ENCODE measurements around the gene ADIPOR2. TPM values are rescaled to one million over a fixed set of nuclear protein-coding genes. Genes with fewer than 3 reads are reported as not detected.
A peak's percentile ranks its signal among the peaks of the same experiment; 100 is the strongest.

The ADIPOR2 gene
- total RNA-seq, 5 donors from 2014 or later (not counting 1 experiment from before 2014, with no cell fraction given): 21.7 to 35.0 (median 33.4) TPM

GRCh38 chr12:1811948-1812291 is 121.0 kb downstream of the ADIPOR2 start:
- Mint-ChIP-seq H3K27ac (peak overlapping the region; percentile 37 to 78), H3K4me3 (peak overlapping the region; percentile 63 to 64 (median 63)), H3K4me1 (peaks cover 8 to 25% (median 10%) of the 10 kb centered on the region in 3 donors), H3K9me3 (no peaks in the 10 kb centered on the region), H3K27me3 (peaks cover 2 to 3% of the 10 kb centered on the region in 2 donors), H3K36me3 (no peaks in the 10 kb centered on the region)
- Histone ChIP-seq H3K9me3 (no peaks in the 10 kb centered on the region), H3K27me3 (replicated peaks in 1 of 2; ENCODE audit: control insufficient read depth in 2 of 2, extremely low read depth in 1 of 2, insufficient read depth in 2 of 2, low read length in 1 of 2) (peaks cover 0 to 2% of the 10 kb centered on the region in 2 experiments), H3K27ac (ENCODE audit: low read length) (peak overlapping the region; percentile 51), H3K4me1 (ENCODE audit: control insufficient read depth in 1 of 2, extremely low read depth in 1 of 2, insufficient read depth in 2 of 2, low read length in 2 of 2) (peaks cover 0 to 40% of the 10 kb centered on the region in 2 experiments), H3K36me3 (ENCODE audit: control insufficient read depth in 2 of 2, extremely low read depth in 1 of 2, insufficient read depth in 1 of 2, low read length in 1 of 2) (no peaks in the 10 kb centered on the region), H3K4me3 (ENCODE audit: control insufficient read depth in 1 of 2, extremely low read depth in 1 of 2, low read length in 1 of 2) (peak overlapping the region in 1 of 2 donors; percentile 40)
- DNase-seq (no peak), ATAC-seq (replicated peaks in 1 of 4) (no peak)
- ChIA-PET CTCF (interaction anchor here in 1 of 2 donors (1.2 kb wide), 1 partner anchor 128 kb away, joined by 4 read pairs; no protein-coding TSS in a partner anchor), POLR2A (no interaction called here)
- 74% methylated on average over 3 of the region's 6 CpGs for WGBS (ENCODE audit: insufficient coverage)

DNA sequence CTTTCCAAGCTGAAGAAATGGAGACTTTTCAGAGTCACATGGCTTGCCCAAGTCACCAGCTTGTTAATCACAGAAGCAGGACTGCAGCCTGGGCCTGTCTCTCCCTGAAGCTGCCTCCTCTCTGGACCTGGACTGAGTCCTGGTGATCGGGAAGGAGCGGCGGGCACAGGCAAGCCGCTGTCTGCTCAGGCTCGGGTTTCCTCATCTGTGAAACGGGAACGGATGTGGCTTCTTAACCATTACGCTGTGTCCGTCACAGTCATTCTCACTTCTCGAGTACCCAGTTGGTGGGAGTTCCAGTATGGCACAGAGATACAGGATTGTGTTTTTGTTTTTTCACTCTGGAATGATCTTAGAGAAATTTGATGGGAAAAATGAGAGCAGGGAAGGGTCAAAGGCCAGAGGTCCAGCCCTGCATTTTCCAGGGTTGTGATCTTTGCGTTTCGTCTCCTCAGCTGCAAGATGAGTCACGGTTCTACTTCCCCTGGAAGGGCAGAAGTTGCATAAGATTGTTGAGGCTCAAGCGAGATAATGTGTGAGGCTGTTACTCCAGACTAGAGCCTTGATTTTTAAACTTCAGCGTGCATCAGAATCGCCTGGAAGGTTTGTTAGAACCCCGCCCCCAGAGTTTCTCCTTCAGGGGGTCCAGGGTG is 121.9 kb downstream of the ADIPOR2 start:
- H3K36me3 Mint-ChIP-seq: no peaks in the 10 kb centered on the region
- peak overlapping the region in 1 of 3 donors; percentile 18 for H3K4me3 Mint-ChIP-seq
- H3K27me3 ChIP-seq (replicated peaks in 1 of 2; ENCODE audit: control insufficient read depth in 2 of 2, extremely low read depth in 1 of 2, insufficient read depth in 2 of 2, low read length in 1 of 2): peaks cover 0 to 2% of the 10 kb centered on the region in 2 experiments
- peak overlapping the region; percentile 11 to 65 for H3K27ac Mint-ChIP-seq
- no peaks in the 10 kb centered on the region for H3K36me3 ChIP-seq (ENCODE audit: control insufficient read depth in 2 of 2, extremely low read depth in 1 of 2, insufficient read depth in 1 of 2, low read length in 1 of 2)
- H3K4me3 ChIP-seq (ENCODE audit: control insufficient read depth in 1 of 2, extremely low read depth in 1 of 2, low read length in 1 of 2): no peak overlapping the region
- ChIA-PET CTCF (interaction anchor here in 1 of 2 donors (1.2 kb wide), 1 partner anchor 127 kb away, joined by 4 read pairs; no protein-coding TSS in a partner anchor), POLR2A (no interaction called here)
- WGBS (ENCODE audit: insufficient coverage): 58% methylated on average over 16 of the region's 17 CpGs
- no peaks in the 10 kb centered on the region for H3K9me3 Mint-ChIP-seq
- ATAC-seq (replicated peaks in 1 of 4): peak in 1 of 4 experiments; percentile 38
- H3K4me1 Mint-ChIP-seq: peaks cover 8 to 23% (median 10%) of the 10 kb centered on the region in 3 donors
- peak in 1 of 35 experiments; percentile 28 for DNase-seq
- peak overlapping the region; percentile 51 for H3K27ac ChIP-seq (ENCODE audit: low read length)
- H3K9me3 ChIP-seq: no peaks in the 10 kb centered on the region
- H3K27me3 Mint-ChIP-seq: peaks cover 2 to 3% of the 10 kb centered on the region in 2 donors
- peaks cover 0 to 40% of the 10 kb centered on the region in 2 experiments for H3K4me1 ChIP-seq (ENCODE audit: control insufficient read depth in 1 of 2, extremely low read depth in 1 of 2, insufficient read depth in 2 of 2, low read length in 2 of 2)

DNA sequence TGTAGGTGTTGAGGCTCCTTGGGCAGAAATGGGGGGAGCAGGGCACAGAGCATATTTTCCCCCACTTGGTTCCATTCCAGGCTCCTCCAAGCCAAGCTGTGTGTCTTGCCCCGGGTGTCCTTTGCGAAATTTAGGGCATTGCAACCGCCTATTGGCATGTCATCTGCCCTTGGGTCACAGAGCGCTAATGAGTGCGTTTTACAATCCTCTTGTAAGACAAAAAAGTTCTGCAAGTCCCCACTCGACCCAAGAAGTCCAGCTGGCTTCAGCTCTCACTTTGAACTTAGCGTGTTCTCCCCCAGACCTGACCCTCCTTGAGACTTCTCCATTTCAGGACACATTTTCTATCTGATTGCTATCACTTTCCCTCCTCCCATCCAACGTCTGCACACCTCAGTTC is 123.4 kb downstream of the ADIPOR2 start:
- H3K9me3 ChIP-seq: no peaks in the 10 kb centered on the region
- DNase-seq (no peak), ATAC-seq (replicated peaks in 1 of 4) (no peak)
- POLR2A ChIA-PET: no interaction called here
- no peaks in the 10 kb centered on the region for H3K9me3 Mint-ChIP-seq
- H3K36me3 Mint-ChIP-seq: no peaks in the 10 kb centered on the region
- CTCF ChIA-PET: no interaction called here
- H3K27ac ChIP-seq (ENCODE audit: low read length): no peak overlapping the region
- no peaks in the 10 kb centered on the region for H3K36me3 ChIP-seq (ENCODE audit: control insufficient read depth in 2 of 2, extremely low read depth in 1 of 2, insufficient read depth in 1 of 2, low read length in 1 of 2)
- H3K4me3 ChIP-seq (ENCODE audit: control insufficient read depth in 1 of 2, extremely low read depth in 1 of 2, low read length in 1 of 2): no peak overlapping the region
- H3K4me1 Mint-ChIP-seq: peaks cover 5 to 20% (median 8%) of the 10 kb centered on the region in 3 donors
- 83% methylated on average over 8 of the region's 8 CpGs for WGBS (ENCODE audit: insufficient coverage)
- H3K4me3 Mint-ChIP-seq: no peak overlapping the region
- H3K27ac Mint-ChIP-seq: peak overlapping the region in 1 of 2 donors; percentile 29
- H3K4me1 ChIP-seq (ENCODE audit: control insufficient read depth in 1 of 2, extremely low read depth in 1 of 2, insufficient read depth in 2 of 2, low read length in 2 of 2): peaks cover 0 to 31% of the 10 kb centered on the region in 2 experiments
- H3K27me3 ChIP-seq (replicated peaks in 1 of 2; ENCODE audit: control insufficient read depth in 2 of 2, extremely low read depth in 1 of 2, insufficient read depth in 2 of 2, low read length in 1 of 2): peaks cover 0 to 3% of the 10 kb centered on the region in 2 experiments
- peaks cover 3 to 6% of the 10 kb centered on the region in 2 donors for H3K27me3 Mint-ChIP-seq

DNA sequence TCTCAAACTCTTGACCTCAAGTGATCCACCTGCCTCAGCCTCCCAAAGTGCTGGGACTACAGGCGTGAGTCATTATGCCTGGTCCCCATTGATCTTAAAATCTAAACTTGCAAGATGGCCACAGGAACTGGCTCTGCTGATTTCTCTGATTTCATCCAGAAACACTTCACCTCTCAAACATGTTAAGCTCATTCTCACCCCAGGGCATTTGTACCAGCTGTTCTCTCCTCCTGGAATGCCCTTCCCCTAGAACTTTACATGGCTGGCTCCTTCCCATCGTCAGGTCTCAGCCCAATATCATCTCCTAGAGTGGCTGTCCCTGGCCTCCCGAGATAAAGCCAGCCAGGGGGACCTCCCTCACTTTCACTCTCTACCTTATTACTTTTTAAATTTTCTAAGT is 124.2 kb downstream of the ADIPOR2 start:
- POLR2A ChIA-PET: interaction anchor here in 1 of 2 donors (0.6 kb wide), 1 partner anchor 568 kb away, joined by 3 read pairs; no protein-coding TSS in a partner anchor

DNA sequence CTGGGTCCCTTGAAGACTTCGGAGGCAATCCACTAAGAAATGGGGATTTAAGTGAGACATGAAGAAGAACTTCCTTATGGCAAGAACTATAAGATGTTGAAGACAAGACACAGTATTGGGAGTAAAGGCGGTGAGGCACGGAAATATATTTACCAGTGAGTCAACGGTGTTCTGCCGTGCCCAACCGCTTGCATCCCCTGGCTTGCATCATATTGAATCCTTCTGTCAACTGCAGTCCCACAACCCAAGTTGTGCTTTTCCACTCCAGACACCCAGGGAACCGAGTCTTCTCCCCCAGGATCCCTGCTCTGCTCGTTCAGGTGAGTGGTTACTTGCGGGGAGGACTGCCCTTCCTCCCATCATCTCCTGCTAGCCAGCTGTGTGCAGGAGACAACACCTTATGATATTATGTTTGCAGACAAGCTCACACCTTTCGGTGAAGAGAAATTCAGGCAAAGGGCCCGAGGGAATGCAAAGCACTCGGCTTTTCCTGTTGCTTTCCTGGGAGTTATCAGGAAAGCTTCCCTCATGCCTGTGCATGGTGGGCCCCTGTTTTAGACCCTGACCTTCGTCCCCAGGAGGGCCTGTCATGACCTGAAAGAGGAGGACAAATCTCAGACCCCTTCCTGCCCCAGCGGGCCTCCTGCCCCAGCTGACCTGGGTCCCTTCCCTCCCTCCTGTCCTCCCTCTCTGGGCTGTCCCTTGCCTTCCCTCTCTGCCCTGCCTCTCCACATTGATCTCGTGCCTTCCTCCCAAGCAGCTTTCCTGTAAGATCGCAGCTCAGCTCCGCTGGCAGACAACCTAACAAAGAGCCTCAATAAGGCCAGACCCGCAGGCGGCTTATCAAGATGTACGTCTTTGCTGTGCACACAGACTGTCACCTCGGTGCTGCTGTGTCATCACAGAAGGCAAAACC is 125.2 kb downstream of the ADIPOR2 start:
- H3K27ac Mint-ChIP-seq: no peak overlapping the region
- POLR2A ChIA-PET: no interaction called here

More for the DNA sequence above, 124.2 kb downstream of the ADIPOR2 start:
- H3K9me3 ChIP-seq: no peaks in the 10 kb centered on the region
- H3K4me1 Mint-ChIP-seq: peaks cover 4 to 13% (median 8%) of the 10 kb centered on the region in 3 donors
- peaks cover 0 to 24% of the 10 kb centered on the region in 2 experiments for H3K4me1 ChIP-seq (ENCODE audit: control insufficient read depth in 1 of 2, extremely low read depth in 1 of 2, insufficient read depth in 2 of 2, low read length in 2 of 2)
- no peaks in the 10 kb centered on the region for H3K36me3 ChIP-seq (ENCODE audit: control insufficient read depth in 2 of 2, extremely low read depth in 1 of 2, insufficient read depth in 1 of 2, low read length in 1 of 2)
- no peak for ATAC-seq (replicated peaks in 1 of 4)
- WGBS (ENCODE audit: insufficient coverage): 100% methylated on average over 1 of the region's 3 CpGs
- CTCF ChIA-PET: no interaction called here
- H3K4me3 Mint-ChIP-seq: no peak overlapping the region
- H3K4me3 ChIP-seq (ENCODE audit: control insufficient read depth in 1 of 2, extremely low read depth in 1 of 2, low read length in 1 of 2): no peak overlapping the region
- H3K36me3 Mint-ChIP-seq: no peaks in the 10 kb centered on the region
- H3K27ac Mint-ChIP-seq: no peak overlapping the region
- no peak for DNase-seq
- peaks cover 0 to 12% of the 10 kb centered on the region in 2 experiments for H3K27me3 ChIP-seq (replicated peaks in 1 of 2; ENCODE audit: control insufficient read depth in 2 of 2, extremely low read depth in 1 of 2, insufficient read depth in 2 of 2, low read length in 1 of 2)
- H3K27me3 Mint-ChIP-seq: peaks cover 8 to 14% of the 10 kb centered on the region in 2 donors
- no peak overlapping the region for H3K27ac ChIP-seq (ENCODE audit: low read length)
- no peaks in the 10 kb centered on the region for H3K9me3 Mint-ChIP-seq

DNA sequence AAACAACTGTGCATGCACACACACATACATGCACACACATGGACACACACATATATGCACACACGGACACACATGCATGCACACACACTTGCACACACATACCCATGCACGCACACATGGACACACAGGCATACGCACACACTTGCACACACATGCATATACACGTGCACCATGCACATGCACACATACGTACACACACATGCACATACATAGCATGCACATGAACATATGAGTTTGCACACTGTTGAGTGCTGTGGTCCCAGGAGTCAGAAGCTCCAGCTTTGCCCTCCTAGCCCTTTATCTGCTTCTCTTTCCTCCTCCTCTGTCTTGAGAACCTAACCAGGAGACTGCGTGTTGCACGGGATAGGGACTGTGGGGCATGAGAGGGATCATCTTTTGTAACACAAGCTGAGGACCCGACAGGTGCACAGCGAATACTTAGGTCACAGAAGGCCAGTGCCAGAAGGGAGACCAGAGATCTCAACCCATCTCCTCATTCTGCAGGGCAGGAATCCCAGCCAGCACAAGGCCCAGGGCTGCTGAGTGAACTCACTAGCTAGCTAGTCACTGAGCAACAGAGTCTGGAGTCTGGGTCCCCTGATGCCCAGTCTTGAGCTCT is 126.0 kb downstream of the ADIPOR2 start:
- Histone ChIP-seq H3K9me3 (no peaks in the 10 kb centered on the region), H3K27me3 (replicated peaks in 1 of 2; ENCODE audit: control insufficient read depth in 2 of 2, extremely low read depth in 1 of 2, insufficient read depth in 2 of 2, low read length in 1 of 2) (peaks cover 0 to 29% of the 10 kb centered on the region in 2 experiments), H3K4me1 (ENCODE audit: control insufficient read depth in 1 of 2, extremely low read depth in 1 of 2, insufficient read depth in 2 of 2, low read length in 2 of 2) (peaks cover 0 to 10% of the 10 kb centered on the region in 2 experiments), H3K36me3 (ENCODE audit: control insufficient read depth in 2 of 2, extremely low read depth in 1 of 2, insufficient read depth in 1 of 2, low read length in 1 of 2) (no peaks in the 10 kb centered on the region), H3K27ac (ENCODE audit: low read length) (no peak overlapping the region), H3K4me3 (ENCODE audit: control insufficient read depth in 1 of 2, extremely low read depth in 1 of 2, low read length in 1 of 2) (no peak overlapping the region)
- H3K36me3 Mint-ChIP-seq: no peaks in the 10 kb centered on the region
- peaks cover 0 to 10% (median 4%) of the 10 kb centered on the region in 3 donors for H3K4me1 Mint-ChIP-seq
- no peak overlapping the region for H3K4me3 Mint-ChIP-seq
- H3K27me3 Mint-ChIP-seq: peaks cover 18 to 30% of the 10 kb centered on the region in 2 donors
- ChIA-PET POLR2A (no interaction called here), CTCF (no interaction called here)
- DNase-seq (no peak), ATAC-seq (replicated peaks in 1 of 4) (no peak)
- WGBS (ENCODE audit: insufficient coverage): 83% methylated on average over 7 of the region's 9 CpGs
- H3K9me3 Mint-ChIP-seq: no peaks in the 10 kb centered on the region
- H3K27ac Mint-ChIP-seq: no peak overlapping the region

More for the DNA sequence above, 125.2 kb downstream of the ADIPOR2 start:
- no peak for DNase-seq
- Histone ChIP-seq H3K4me3 (ENCODE audit: control insufficient read depth in 1 of 2, extremely low read depth in 1 of 2, low read length in 1 of 2) (no peak overlapping the region), H3K4me1 (ENCODE audit: control insufficient read depth in 1 of 2, extremely low read depth in 1 of 2, insufficient read depth in 2 of 2, low read length in 2 of 2) (peaks cover 0 to 18% of the 10 kb centered on the region in 2 experiments), H3K27ac (ENCODE audit: low read length) (no peak overlapping the region), H3K36me3 (ENCODE audit: control insufficient read depth in 2 of 2, extremely low read depth in 1 of 2, insufficient read depth in 1 of 2, low read length in 1 of 2) (no peaks in the 10 kb centered on the region), H3K27me3 (replicated peaks in 1 of 2; ENCODE audit: control insufficient read depth in 2 of 2, extremely low read depth in 1 of 2, insufficient read depth in 2 of 2, low read length in 1 of 2) (peaks cover 0 to 21% of the 10 kb centered on the region in 2 experiments), H3K9me3 (no peaks in the 10 kb centered on the region)
- Mint-ChIP-seq H3K9me3 (no peaks in the 10 kb centered on the region), H3K4me1 (peaks cover 3 to 10% (median 6%) of the 10 kb centered on the region in 3 donors), H3K27me3 (peaks cover 17 to 24% of the 10 kb centered on the region in 2 donors), H3K36me3 (no peaks in the 10 kb centered on the region), H3K4me3 (no peak overlapping the region)
- CTCF ChIA-PET: no interaction called here
- 87% methylated on average over 17 of the region's 21 CpGs for WGBS (ENCODE audit: insufficient coverage)
- ATAC-seq (replicated peaks in 1 of 4): no peak
